SK-N-MC (cell line): ENCODE data around the gene TMPRSS4.

Experiments
- EZH2 ChIP-seq: fragments of 200-600 bp; sonication (generic); IDR thresholded peaks from one replicate; pipeline ENCODE4 v1.6.1; 2017; ENCODE audit warnings: antibody characterized with exemption
- FOXP2 ChIP-seq: optimal IDR thresholded peaks from 2 replicates; pipeline ENCODE3; 2011; ENCODE audit warnings: mild to moderate bottlenecking, moderate library complexity; ENCODE audit not compliant: insufficient read depth; ENCODE audit errors: extremely low read length, control extremely low read depth
- POLR2AphosphoS5 ChIP-seq: IDR thresholded peaks from 2 replicates; pipeline ENCODE4 v1.6.1; 2012; ENCODE audit warnings: mild to moderate bottlenecking, low read depth, low read length, borderline replicate concordance

DNA sequence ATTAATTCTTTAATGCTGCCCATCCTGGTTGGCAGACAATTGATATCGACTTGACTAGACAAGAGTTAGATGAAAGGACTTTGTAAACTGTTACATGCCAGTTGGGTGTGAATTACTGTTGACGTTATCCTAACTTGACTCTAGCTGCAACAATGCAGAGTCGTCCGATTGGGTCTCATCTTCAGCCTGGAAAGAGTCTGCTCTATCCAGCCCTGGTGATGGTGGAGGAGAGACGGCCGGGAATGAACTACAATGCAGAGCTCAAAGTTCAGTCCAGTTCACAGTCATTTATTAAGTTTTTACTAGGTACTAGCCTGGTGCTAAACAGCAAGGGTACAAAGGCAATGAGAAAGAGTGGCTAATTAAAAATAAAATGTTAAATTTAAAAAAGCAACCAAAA lies 14.8 kb downstream of the TMPRSS4 start:
- TF ChIP-seq EZH2: no peak
- no peak for TF ChIP-seq POLR2AphosphoS5
- no peak for TF ChIP-seq FOXP2
